Effector memory CD4-positive, alpha-beta T cell (primary cell): ENCODE results near the gene VAV1.
A peak's percentile ranks its signal among the peaks of the same experiment; 100 is the strongest.

ENCODE experiments used
- DNase-seq, 3 donors: peaks; one replicate each; pipeline ENCODE4 v3.0.0-alpha.2; 2020
- H3K27ac ChIP-seq: 2 replicates; pipeline ENCODE4 v1.7.0; 2013; ENCODE audit warnings: mild to moderate bottlenecking, low read length, moderate library complexity; ENCODE audit not compliant: insufficient read depth, poor library complexity, severe bottlenecking
- H3K27me3 ChIP-seq: replicated peaks from 2 replicates; pipeline ENCODE4 v1.7.0; 2013; ENCODE audit warnings: mild to moderate bottlenecking, low read length; ENCODE audit not compliant: insufficient read depth, control insufficient read depth, poor library complexity, severe bottlenecking
- H3K36me3 ChIP-seq: 2 replicates; pipeline ENCODE4 v1.7.0; 2013; ENCODE audit warnings: mild to moderate bottlenecking, low read length, moderate library complexity; ENCODE audit not compliant: control insufficient read depth, insufficient read depth
- H3K4me1 ChIP-seq: 2 replicates; pipeline ENCODE4 v1.7.0; 2013; ENCODE audit warnings: low read length, mild to moderate bottlenecking; ENCODE audit not compliant: control insufficient read depth, insufficient read depth, poor library complexity, severe bottlenecking
- H3K4me3 ChIP-seq: 2 replicates; pipeline ENCODE4 v1.7.0; 2013; ENCODE audit warnings: low read length, low read depth, mild to moderate bottlenecking; ENCODE audit not compliant: insufficient read depth, poor library complexity, severe bottlenecking
- H3K9me3 ChIP-seq: 2 replicates; pipeline ENCODE4 v1.7.0; 2013; ENCODE audit warnings: mild to moderate bottlenecking, low read length, moderate library complexity; ENCODE audit not compliant: control insufficient read depth

VAV1 gene

DNA sequence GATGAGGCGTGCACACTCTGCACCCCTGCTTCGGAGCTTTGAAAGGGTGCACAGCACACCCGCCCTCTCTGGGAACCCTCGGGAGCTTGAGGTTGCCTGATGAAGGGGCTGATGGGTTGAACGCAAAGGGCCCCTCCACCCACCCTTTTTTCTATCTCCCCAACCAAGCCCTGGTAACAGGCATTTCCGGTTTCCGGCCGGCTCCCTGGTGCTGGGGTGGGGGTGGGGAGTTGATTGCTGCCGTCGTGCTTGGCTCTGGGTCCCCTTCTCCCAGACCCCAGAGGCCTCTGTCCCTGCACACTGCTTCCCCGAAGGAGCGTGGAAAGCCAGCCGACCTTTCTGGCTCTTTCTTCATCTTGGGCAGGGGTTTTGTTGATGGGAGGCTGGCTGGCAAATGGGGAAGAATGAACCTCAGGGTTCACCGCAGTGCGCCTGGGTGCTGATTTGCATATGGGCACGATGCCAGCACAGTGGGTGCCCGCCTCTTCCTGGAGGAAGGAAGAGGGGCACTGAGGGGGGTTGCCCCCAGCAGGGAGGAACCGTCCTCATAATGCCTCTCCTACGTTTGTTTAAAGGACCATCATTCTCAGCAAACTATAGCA is 29.1 kb downstream of the VAV1 start:
- H3K27me3 ChIP-seq, result no peaks in the 10 kb centered on the region
- H3K9me3 ChIP-seq, result no peaks in the 10 kb centered on the region
- H3K36me3 ChIP-seq, result peaks cover 2% of the 10 kb centered on the region
- peaks cover 28% of the 10 kb centered on the region for H3K4me1 ChIP-seq
- peak overlapping the region; percentile 49 for H3K4me3 ChIP-seq
- peak; percentile 67 to 71 (median 70) for DNase-seq
- H3K27ac ChIP-seq, result peak overlapping the region; percentile 78

DNA sequence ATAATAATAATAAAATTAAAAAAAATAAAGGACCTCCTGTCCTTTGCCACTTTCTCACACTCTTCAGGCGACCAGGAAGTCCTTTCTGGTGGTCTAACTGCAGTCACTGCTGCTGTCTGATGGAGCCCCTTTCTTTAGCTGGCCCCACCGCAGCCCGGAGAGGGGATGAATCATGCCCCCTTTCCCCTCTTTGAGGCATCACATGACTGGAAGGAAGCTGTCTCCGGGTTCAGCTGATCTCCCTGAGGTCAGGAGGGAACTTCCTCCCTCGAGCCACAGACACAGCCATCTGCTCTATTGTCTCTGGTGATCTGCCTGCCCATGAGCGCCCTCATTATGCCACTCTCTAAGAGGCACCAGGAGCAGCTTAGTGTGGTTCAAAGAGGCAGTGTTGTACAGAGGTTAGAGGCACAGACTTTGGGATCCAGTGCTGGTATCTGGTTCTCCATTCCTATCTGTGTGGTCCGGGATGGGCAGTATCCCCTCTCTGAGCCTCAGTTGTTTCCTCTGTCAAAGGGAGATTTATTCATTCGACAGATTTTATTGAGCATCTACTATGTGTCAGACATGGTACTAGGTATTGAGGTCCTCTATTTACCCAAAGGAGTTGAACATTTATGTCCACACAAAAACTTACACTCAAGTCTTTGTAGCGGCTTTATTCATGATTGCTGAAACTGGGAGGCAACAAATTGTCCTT is 30.0 kb downstream of the VAV1 start:
- DNase-seq, result peak; percentile 63 to 74 (median 72)
- Histone ChIP-seq H3K36me3 (no peaks in the 10 kb centered on the region), H3K27me3 (no peaks in the 10 kb centered on the region), H3K27ac (peak overlapping the region; percentile 63), H3K9me3 (no peaks in the 10 kb centered on the region), H3K4me1 (peaks cover 25% of the 10 kb centered on the region), H3K4me3 (no peak overlapping the region)

DNA sequence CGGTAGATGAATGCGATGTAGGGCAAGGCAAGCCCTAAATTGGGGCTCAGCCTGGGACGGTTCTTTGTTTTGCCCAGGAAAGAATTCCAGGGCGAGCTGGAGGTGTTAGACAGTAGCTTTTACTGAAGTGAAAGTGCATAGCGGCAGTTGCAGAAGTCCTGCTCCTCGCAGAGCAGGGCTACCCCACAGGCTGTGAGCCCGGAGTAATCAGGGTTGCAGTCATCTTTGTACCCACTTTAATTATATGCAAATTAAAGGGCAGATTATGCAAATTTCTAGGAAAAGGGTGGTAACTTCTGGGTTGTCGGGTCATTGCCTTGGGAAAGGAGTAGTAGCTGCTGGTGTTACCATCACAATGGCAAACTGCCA is 30.5 kb downstream of the VAV1 start:
- no peak for DNase-seq
- Histone ChIP-seq H3K27me3 (no peaks in the 10 kb centered on the region), H3K4me3 (no peak overlapping the region), H3K36me3 (no peaks in the 10 kb centered on the region), H3K9me3 (no peaks in the 10 kb centered on the region), H3K27ac (peak overlapping the region; percentile 63), H3K4me1 (peaks cover 24% of the 10 kb centered on the region)

DNA sequence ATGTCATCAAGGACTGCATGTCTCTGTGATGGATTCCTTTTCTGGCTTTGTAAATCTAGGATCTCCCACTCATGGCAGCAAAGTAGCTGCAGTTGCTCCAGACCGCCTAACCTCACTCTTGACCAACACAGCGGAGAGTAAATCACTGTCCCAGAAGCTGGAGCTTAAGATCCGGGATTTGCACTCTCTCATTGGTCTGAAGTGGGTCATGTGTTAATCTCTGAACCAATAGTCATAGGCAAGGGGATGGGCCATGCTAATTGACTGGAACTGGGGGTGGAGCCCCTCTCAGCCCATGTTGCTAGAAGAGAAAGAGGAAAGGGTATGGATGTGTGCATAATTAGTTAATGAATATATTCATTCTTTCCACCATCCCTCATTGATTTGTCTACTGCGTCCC is 34.0 kb downstream of the VAV1 start:
- Histone ChIP-seq H3K9me3 (no peaks in the 10 kb centered on the region), H3K4me3 (no peak overlapping the region), H3K36me3 (peaks cover 3% of the 10 kb centered on the region), H3K27me3 (no peaks in the 10 kb centered on the region), H3K4me1 (peaks cover 20% of the 10 kb centered on the region), H3K27ac (no peak overlapping the region)
- no peak for DNase-seq

DNA sequence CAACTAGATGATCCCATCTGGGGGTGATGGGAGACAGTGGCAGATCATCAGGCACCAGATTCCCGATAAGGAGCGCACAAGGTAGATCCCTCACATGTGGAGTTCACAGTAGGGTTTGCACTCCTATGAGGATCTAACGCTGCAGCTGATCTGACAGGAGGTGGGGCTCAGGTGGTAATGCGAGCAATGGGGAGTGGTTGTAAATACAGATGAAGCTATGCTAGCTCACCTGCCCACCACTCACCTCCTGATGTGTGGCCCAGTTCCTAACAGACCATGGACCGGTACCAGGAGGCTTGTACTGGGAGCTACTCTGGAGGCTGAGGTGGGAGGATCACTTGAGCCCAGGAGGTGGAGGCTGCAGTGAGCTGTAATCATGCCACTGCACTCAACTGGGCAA is 34.8 kb downstream of the VAV1 start:
- Histone ChIP-seq H3K4me1 (peaks cover 16% of the 10 kb centered on the region), H3K27me3 (no peaks in the 10 kb centered on the region), H3K27ac (no peak overlapping the region), H3K9me3 (no peaks in the 10 kb centered on the region), H3K4me3 (no peak overlapping the region), H3K36me3 (peaks cover 3% of the 10 kb centered on the region)
- DNase-seq, result no peak

DNA sequence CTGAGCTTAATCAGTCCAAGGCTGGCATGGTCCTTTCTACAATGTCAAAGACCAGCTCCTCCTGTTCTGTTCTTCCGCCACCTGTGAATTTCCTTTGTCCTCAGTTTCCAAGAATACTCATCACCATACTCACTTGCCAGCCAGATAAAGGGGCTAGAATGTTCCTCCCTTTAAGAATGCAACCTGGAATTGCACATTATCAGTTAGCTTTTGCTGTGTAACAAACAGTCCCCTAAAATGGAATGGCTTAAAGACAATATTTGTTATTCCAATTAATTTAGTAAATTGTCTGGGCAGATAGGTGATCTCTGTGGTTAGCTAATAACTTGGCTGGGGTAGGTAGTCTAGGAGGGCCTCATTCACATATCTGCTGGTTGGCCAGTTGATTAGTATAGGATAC is 36.0 kb downstream of the VAV1 start:
- Histone ChIP-seq H3K4me1 (peaks cover 13% of the 10 kb centered on the region), H3K36me3 (peaks cover 3% of the 10 kb centered on the region), H3K27me3 (no peaks in the 10 kb centered on the region), H3K27ac (no peak overlapping the region), H3K4me3 (no peak overlapping the region), H3K9me3 (no peaks in the 10 kb centered on the region)
- DNase-seq, result no peak

DNA sequence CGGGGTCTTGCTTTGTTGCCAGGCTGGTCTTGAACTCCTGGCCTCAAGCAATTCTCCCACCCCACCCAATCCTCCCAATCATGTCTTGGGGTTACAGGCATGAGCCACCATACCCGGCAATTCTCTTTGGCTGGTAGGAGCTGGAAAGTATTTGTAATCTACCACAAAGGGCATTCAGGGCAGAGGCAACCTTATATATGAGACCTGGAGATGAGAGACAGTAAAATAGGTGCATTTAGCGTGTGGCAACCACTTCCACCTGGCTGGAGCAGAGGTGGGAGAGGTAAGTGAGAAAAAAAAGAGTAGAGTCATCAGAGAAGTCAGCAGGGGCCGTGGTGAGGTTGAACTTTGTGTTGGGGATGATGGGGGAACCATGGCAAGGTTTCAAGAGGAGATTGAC is 36.8 kb downstream of the VAV1 start:
- Histone ChIP-seq H3K36me3 (peaks cover 3% of the 10 kb centered on the region), H3K9me3 (no peaks in the 10 kb centered on the region), H3K4me1 (peaks cover 20% of the 10 kb centered on the region), H3K27ac (no peak overlapping the region), H3K4me3 (no peak overlapping the region), H3K27me3 (no peaks in the 10 kb centered on the region)
- DNase-seq, result no peak

DNA sequence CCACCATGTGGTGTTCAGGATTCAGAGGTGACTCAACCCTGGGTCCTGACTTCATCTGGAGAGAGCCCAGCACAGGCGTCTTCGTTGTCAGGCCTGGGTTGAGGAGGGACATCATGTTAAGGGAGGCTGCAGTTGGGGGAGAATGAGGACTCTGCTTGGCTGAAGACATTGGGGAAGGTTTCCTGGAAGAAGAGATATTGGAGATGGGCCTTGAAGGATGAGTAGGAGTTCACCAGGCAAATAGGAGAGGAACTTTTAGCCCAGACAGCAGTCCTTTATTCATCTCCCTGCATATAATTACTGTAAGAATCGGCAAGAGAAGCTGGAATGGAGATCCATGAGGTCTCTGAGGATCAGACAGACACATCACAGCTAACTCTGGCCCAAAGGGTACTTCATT is 38.9 kb downstream of the VAV1 start:
- Histone ChIP-seq H3K4me3 (no peak overlapping the region), H3K36me3 (peaks cover 3% of the 10 kb centered on the region), H3K4me1 (peaks cover 20% of the 10 kb centered on the region), H3K27me3 (no peaks in the 10 kb centered on the region), H3K27ac (peak overlapping the region; percentile 42), H3K9me3 (no peaks in the 10 kb centered on the region)
- no peak for DNase-seq

DNA sequence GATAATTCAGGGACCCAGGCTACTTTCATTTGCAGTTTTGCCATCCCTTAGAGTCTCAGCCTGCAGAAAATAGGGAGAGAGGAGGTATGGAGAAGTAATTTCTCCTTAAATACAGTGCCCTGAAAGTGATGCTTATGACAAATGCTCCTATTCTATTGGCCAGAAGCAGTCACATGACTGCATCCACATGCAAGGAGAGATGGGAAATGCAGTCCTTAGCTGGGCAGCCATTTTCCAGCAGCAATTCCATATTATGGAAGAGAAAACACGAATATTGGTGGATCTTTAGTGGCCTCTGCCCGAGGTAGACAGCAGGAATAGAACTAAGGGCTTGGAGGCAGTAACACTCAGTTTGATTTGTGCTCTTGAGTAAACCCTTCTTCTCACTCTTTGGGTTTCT is 39.4 kb downstream of the VAV1 start:
- H3K4me1 ChIP-seq, result peaks cover 20% of the 10 kb centered on the region
- H3K4me3 ChIP-seq, result no peak overlapping the region
- no peak for DNase-seq
- no peaks in the 10 kb centered on the region for H3K9me3 ChIP-seq
- H3K36me3 ChIP-seq, result peaks cover 3% of the 10 kb centered on the region
- H3K27ac ChIP-seq, result peak overlapping the region; percentile 42
- H3K27me3 ChIP-seq, result no peaks in the 10 kb centered on the region

DNA sequence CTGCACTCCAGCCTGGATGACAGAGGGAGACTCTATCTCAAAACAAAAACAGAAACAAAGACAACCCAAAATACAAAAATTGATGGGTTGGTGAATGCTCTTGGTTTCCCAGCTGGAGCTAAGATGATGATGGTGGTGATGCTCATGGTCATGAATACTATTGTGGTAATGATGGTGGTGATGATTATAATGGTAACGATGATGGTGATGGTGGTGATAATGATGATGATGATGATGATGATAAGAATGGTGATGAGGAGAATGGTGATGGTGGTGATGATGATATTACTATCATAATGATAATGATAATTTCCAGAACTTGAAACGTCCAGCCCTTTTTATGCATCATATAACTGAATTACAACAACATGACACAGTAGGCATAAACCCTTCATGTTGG is 40.1 kb downstream of the VAV1 start:
- DNase-seq, result no peak
- Histone ChIP-seq H3K27ac (peak overlapping the region; percentile 54), H3K4me1 (peaks cover 20% of the 10 kb centered on the region), H3K4me3 (no peak overlapping the region), H3K9me3 (no peaks in the 10 kb centered on the region), H3K36me3 (peaks cover 3% of the 10 kb centered on the region), H3K27me3 (no peaks in the 10 kb centered on the region)
